PC-9 (cell line): ENCODE results near the gene PRCP. TPM values are rescaled to one million over a fixed set of nuclear protein-coding genes. Genes with fewer than 3 reads are reported as not detected.

Experiments used
- BruUV-seq: library from RNA; stranded (reverse); fragments of 400-500 nt; replicated peaks from 2 replicates; lab custom pipeline; 2021; lab: Mats Ljungman, UMichigan
- CTCF ChIA-PET: fragments of 300-600 bp; sonication (Branson Sonifier 250); formaldehyde crosslinking; loops from one replicate; lab custom pipeline; 2022; ENCODE audit warnings: antibody characterized with exemption; lab: Charles Lee
- POLR2A ChIA-PET: fragments of 300-600 bp; sonication (Branson Sonifier 250); formaldehyde crosslinking; loops from one replicate; lab custom pipeline; 2022; ENCODE audit warnings: antibody characterized with exemption; ENCODE audit not compliant: unreplicated experiment; lab: Charles Lee
- DNase-seq, 2 experiments: peaks; one replicate each; pipeline versions ENCODE4 v3.0.0 to v3.0.0-alpha.2; 2015 to 2022; ENCODE audit warnings: mixed read lengths in 1 of 2
- H2AFZ ChIP-seq: fragments of 200-600 bp; sonication (generic); 2 replicates; pipeline ENCODE4 v1.8.1; 2017; ENCODE audit warnings: antibody characterized with exemption
- H3F3A ChIP-seq: fragments of 200-600 bp; sonication (generic); 2 replicates; pipeline ENCODE4 v1.8.1; 2017; ENCODE audit warnings: antibody characterized with exemption, mild to moderate bottlenecking, low read depth; ENCODE audit not compliant: insufficient read depth
- H3K27ac ChIP-seq: fragments of 200-600 bp; sonication (generic); 2 replicates; pipeline ENCODE4 v1.6.1; 2016; ENCODE audit warnings: mixed run types
- H3K27me3 ChIP-seq: fragments of 200-600 bp; sonication (generic); 2 replicates; pipeline ENCODE4 v1.6.1; 2016; ENCODE audit warnings: low read depth, mixed run types; ENCODE audit not compliant: insufficient read depth
- H3K36me3 ChIP-seq: fragments of 200-600 bp; sonication (generic); 2 replicates; pipeline ENCODE4 v1.6.1; 2016; ENCODE audit warnings: low read depth, mixed run types
- H3K4me1 ChIP-seq: fragments of 200-600 bp; sonication (generic); replicated peaks from 2 replicates; pipeline ENCODE4 v1.6.1; 2016; ENCODE audit warnings: mixed run types; ENCODE audit not compliant: insufficient read depth
- H3K4me2 ChIP-seq: fragments of 200-600 bp; sonication (generic); 2 replicates; pipeline ENCODE4 v1.6.1; 2017; ENCODE audit warnings: mixed run types
- H3K4me3 ChIP-seq: fragments of 200-600 bp; sonication (generic); 2 replicates; pipeline ENCODE4 v1.6.1; 2016; ENCODE audit warnings: mixed run types
- H3K79me2 ChIP-seq: fragments of 200-600 bp; sonication (generic); 2 replicates; pipeline ENCODE4 v1.6.1; 2017; ENCODE audit warnings: low read depth, mixed run types
- H3K9me2 ChIP-seq: fragments of 200-600 bp; sonication (generic); 2 replicates; pipeline ENCODE4 v1.8.1; 2017; ENCODE audit warnings: mild to moderate bottlenecking; ENCODE audit not compliant: insufficient read depth
- H3K9me3 ChIP-seq: fragments of 200-600 bp; sonication (generic); 2 replicates; pipeline ENCODE4 v1.8.1; 2016; ENCODE audit warnings: low read depth; ENCODE audit not compliant: insufficient read depth
- H4K20me1 ChIP-seq: fragments of 200-600 bp; sonication (generic); 2 replicates; pipeline ENCODE4 v1.8.1; 2017; ENCODE audit not compliant: insufficient read depth
- EZH2 ChIP-seq: fragments of 200-600 bp; sonication (generic); IDR thresholded peaks from 2 replicates; pipeline ENCODE4 v1.8.0; 2017; ENCODE audit warnings: antibody characterized with exemption, low read depth
- intact Hi-C: fragments of 100-400 bp; cut with micrococcal nuclease; formaldehyde crosslinking; loops from one replicate; pipeline ENCODE4 v1.10.0; 2022; ENCODE audit not compliant: unreplicated experiment
- total RNA-seq: library from RNA; stranded (reverse); gene quantifications from 2 replicates; pipeline ENCODE4 v1.2.3, GENCODE V29; 2021
- TF ChIP-seq, protein P1 (sequence below): fragments of 200-600 bp; sonication (generic); conservative IDR thresholded peaks from 2 replicates; pipeline ENCODE4 v1.6.1; 2017; ENCODE audit warnings: mixed run types, antibody characterized with exemption, mild to moderate bottlenecking, moderate library complexity

PRCP gene
- total RNA-seq, 1 experiment from 2014 or later, result 42.7 TPM

DNA sequence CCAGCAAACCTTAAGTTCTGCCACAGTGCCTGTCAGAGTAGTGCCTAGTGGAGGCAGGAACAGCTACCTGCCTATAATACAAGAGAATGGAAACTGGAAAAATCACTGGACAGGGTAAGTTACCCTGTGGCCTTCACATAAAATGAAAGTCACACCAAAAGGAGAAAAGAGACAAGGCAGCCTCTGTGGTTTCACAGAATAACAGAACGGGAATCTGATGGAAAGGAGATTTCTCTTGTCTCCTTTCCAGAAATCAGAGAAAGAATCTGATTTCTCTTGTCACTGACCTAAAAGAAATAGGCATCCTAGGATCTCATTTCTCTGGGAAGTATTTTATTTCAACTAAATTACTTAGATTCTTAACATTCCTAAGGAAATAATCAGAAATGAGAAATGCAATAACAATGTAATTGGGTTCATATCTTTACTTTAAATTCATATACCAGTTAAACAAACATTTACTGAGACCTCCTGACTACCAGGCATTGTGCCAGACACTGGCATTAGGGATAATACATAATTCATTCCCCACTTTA, 41.6 kb downstream of the PRCP start:
- DNase-seq, result peak; percentile 41 to 91
- Histone ChIP-seq H3K4me1 (peaks cover 35% of the 10 kb centered on the region), H3K27me3 (no peaks in the 10 kb centered on the region), H3K36me3 (no peaks in the 10 kb centered on the region), H3K27ac (peak overlapping the region; percentile 76), H3K9me3 (no peaks in the 10 kb centered on the region), H3K4me2 (peak overlapping the region; percentile 67), H4K20me1 (no peaks in the 10 kb centered on the region), H3K9me2 (no peaks in the 10 kb centered on the region), H3F3A (peaks cover 23% of the 10 kb centered on the region), H3K4me3 (peak overlapping the region; percentile 3; the same call in 1 of the 2 replicates), H2AFZ (peak overlapping the region; percentile 45; the same call in 1 of the 2 replicates), H3K79me2 (no peaks in the 10 kb centered on the region)
- POLR2A ChIA-PET, result interaction anchor here (0.7 kb wide), 1 partner anchor 43 kb away, joined by 5 read pairs; the partner anchor contains the start of gene DDIAS
- intact Hi-C loops, result loop anchor here (2.0 kb wide), 1 partner anchor 42 kb away; the partner anchor contains the start of genes DDIAS and PRCP
- CTCF ChIA-PET, result no interaction called here
- no peak for TF ChIP-seq EZH2
- TF ChIP-seq, protein P1, sequence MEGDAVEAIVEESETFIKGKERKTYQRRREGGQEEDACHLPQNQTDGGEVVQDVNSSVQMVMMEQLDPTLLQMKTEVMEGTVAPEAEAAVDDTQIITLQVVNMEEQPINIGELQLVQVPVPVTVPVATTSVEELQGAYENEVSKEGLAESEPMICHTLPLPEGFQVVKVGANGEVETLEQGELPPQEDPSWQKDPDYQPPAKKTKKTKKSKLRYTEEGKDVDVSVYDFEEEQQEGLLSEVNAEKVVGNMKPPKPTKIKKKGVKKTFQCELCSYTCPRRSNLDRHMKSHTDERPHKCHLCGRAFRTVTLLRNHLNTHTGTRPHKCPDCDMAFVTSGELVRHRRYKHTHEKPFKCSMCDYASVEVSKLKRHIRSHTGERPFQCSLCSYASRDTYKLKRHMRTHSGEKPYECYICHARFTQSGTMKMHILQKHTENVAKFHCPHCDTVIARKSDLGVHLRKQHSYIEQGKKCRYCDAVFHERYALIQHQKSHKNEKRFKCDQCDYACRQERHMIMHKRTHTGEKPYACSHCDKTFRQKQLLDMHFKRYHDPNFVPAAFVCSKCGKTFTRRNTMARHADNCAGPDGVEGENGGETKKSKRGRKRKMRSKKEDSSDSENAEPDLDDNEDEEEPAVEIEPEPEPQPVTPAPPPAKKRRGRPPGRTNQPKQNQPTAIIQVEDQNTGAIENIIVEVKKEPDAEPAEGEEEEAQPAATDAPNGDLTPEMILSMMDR, result no peak
- BruUV-seq, result no TSS peak

DNA sequence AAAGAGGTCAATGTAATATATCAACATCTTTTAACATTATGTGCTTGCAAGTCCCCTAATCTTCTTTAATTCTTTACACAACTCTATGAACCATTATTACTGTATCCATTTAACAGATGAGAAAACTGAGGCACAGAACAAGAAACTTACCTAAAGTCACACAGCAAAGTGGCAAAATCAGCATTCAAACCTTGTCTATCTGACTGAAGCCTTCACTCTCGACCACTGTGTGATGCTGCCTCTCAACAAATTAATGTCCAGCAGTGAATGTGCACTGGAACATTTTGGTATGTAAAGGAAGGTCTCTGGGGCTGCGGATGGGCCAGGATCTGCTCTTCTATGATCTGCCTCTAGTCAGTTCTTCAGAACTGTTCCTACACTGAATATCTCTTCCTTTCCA, 42.1 kb downstream of the PRCP start:
- Histone ChIP-seq H3K9me3 (no peaks in the 10 kb centered on the region), H4K20me1 (no peaks in the 10 kb centered on the region), H3K79me2 (no peaks in the 10 kb centered on the region), H3K4me2 (peak overlapping the region; percentile 67), H3K9me2 (no peaks in the 10 kb centered on the region), H3F3A (peaks cover 23% of the 10 kb centered on the region), H3K4me1 (peaks cover 35% of the 10 kb centered on the region), H3K36me3 (no peaks in the 10 kb centered on the region), H3K4me3 (peak overlapping the region; percentile 3; the same call in 1 of the 2 replicates), H3K27ac (peak overlapping the region; percentile 76), H3K27me3 (no peaks in the 10 kb centered on the region), H2AFZ (peak overlapping the region; percentile 45; the same call in 1 of the 2 replicates)
- intact Hi-C loops, result loop anchor here (2.0 kb wide), 1 partner anchor 43 kb away; the partner anchor contains the start of genes DDIAS and PRCP
- ChIA-PET CTCF (no interaction called here), POLR2A (no interaction called here)
- no TSS peak for BruUV-seq
- TF ChIP-seq EZH2, result no peak
- TF ChIP-seq, protein P1, result no peak
- DNase-seq, result no peak

DNA sequence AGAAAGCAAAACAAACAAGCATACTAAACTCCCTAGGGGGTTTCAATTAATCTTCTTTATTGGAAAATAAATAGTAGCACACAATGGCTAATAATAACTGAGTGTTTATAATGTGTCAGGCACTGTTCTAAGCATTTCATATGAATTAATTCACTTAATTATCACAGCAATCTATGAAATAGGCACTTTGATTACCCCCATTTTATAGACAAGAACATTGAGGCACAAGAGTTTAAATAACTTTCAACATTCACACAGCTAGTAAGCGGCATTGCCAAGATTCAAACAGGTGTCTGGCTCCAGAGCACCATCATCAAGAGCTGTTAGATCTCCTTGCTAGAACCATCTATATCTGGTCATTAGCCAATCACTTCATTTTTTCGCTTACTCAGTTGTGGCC, 43.1 kb downstream of the PRCP start:
- intact Hi-C loops, result no loop called here
- H2AFZ ChIP-seq, result no peak overlapping the region
- H3K27ac ChIP-seq, result no peak overlapping the region
- H3K4me2 ChIP-seq, result no peak overlapping the region
- H3K4me1 ChIP-seq, result peaks cover 35% of the 10 kb centered on the region
- no peaks in the 10 kb centered on the region for H3K36me3 ChIP-seq
- no TSS peak for BruUV-seq
- no peaks in the 10 kb centered on the region for H3K27me3 ChIP-seq
- H3F3A ChIP-seq, result peaks cover 23% of the 10 kb centered on the region
- ChIA-PET POLR2A (no interaction called here), CTCF (no interaction called here)
- TF ChIP-seq, protein P1, result no peak
- TF ChIP-seq EZH2, result no peak
- H3K9me2 ChIP-seq, result no peaks in the 10 kb centered on the region
- no peak overlapping the region for H3K4me3 ChIP-seq
- DNase-seq, result no peak
- H4K20me1 ChIP-seq, result no peaks in the 10 kb centered on the region
- no peaks in the 10 kb centered on the region for H3K79me2 ChIP-seq
- H3K9me3 ChIP-seq, result no peaks in the 10 kb centered on the region
